Esophagus squamous epithelium (tissue), 5 donors: Measurements from ENCODE around the gene ACSF2. TPM values are rescaled to one million over a fixed set of nuclear protein-coding genes. Genes with fewer than 3 reads are reported as not detected.

Experiments
- DNase-seq: peaks from one replicate; lab custom pipeline; 2025; lab: John Stamatoyannopoulos, UW
- H3K27ac ChIP-seq, 4 donors: fragments of 200-600 bp; sonication (generic); one replicate each; pipeline ENCODE4 v1.5.1; 2016 to 2019; ENCODE audit warnings: mild to moderate bottlenecking in 1 of 4
- H3K27me3 ChIP-seq, 4 donors: fragments of 200-600 bp; sonication (generic); 1 replicate in 3 of 4; 2 replicates in 1 of 4; pipeline versions ENCODE4 v1.5.1 to v1.6.0; 2017 to 2021; ENCODE audit warnings: antibody characterized with exemption in 1 of 4
- H3K36me3 ChIP-seq, 3 donors: fragments of 200-600 bp; sonication (generic); one replicate each; pipeline ENCODE4 v1.5.1; 2016 to 2019
- H3K4me1 ChIP-seq, 3 donors: fragments of 200-600 bp; sonication (generic); one replicate each; pipeline ENCODE4 v1.5.1; 2017 to 2019
- H3K4me3 ChIP-seq, 4 donors: fragments of 200-600 bp; sonication (generic); 1 replicate in 3 of 4; 2 replicates in 1 of 4; pipeline ENCODE4 v1.5.1; 2016 to 2019; ENCODE audit warnings: mild to moderate bottlenecking in 2 of 4, moderate library complexity in 1 of 4
- H3K9me3 ChIP-seq, 3 donors: fragments of 200-600 bp; sonication (generic); one replicate each; pipeline ENCODE4 v1.5.1; 2016 to 2019
- POLR2A ChIP-seq, 4 donors: fragments of 450-650 bp; IDR thresholded peaks; one replicate each; pipeline ENCODE4 v1.6.1; 2017; ENCODE audit warnings: antibody characterized with exemption in 4 of 4, mild to moderate bottlenecking in 4 of 4, moderate library complexity in 3 of 4
- WGBS, 2 donors: methylation state at CpG; one replicate each; pipeline ENCODE4 v1.1.5; 2018; 5-methylcytosine and 5-hydroxymethylcytosine counted together
- intact Hi-C: fragments of 100-400 bp; cut with DNase I; formaldehyde crosslinking; loops from one replicate; pipeline ENCODE4 v1.15.0; 2022
- total RNA-seq, 4 donors: library from RNA; depleted of rRNA; stranded (reverse); fragments of >200 nt; gene quantifications; one replicate each; pipeline ENCODE4 v1.1.0, GENCODE V29; 2016
- TF ChIP-seq, protein P1 (sequence below), 6 experiments: fragments of 450-650 bp in 4 of 6; fragments of 200-600 bp in 2 of 6; sonication (generic) in 2 of 6; IDR thresholded peaks; one replicate each; pipeline ENCODE4 v1.5.1; 2016 to 2019; ENCODE audit warnings: antibody characterized with exemption in 6 of 6, mild to moderate bottlenecking in 4 of 6, moderate library complexity in 4 of 6
- donor health status: DM: yes; HTN: yes; CAD: no.

ACSF2 gene, protein sequence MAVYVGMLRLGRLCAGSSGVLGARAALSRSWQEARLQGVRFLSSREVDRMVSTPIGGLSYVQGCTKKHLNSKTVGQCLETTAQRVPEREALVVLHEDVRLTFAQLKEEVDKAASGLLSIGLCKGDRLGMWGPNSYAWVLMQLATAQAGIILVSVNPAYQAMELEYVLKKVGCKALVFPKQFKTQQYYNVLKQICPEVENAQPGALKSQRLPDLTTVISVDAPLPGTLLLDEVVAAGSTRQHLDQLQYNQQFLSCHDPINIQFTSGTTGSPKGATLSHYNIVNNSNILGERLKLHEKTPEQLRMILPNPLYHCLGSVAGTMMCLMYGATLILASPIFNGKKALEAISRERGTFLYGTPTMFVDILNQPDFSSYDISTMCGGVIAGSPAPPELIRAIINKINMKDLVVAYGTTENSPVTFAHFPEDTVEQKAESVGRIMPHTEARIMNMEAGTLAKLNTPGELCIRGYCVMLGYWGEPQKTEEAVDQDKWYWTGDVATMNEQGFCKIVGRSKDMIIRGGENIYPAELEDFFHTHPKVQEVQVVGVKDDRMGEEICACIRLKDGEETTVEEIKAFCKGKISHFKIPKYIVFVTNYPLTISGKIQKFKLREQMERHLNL
- total RNA-seq = 10 to 100 TPM in 3 of 4 donors, 1 to 10 TPM in 1; 7.0 to 26.3 (median 19.0) TPM

DNA sequence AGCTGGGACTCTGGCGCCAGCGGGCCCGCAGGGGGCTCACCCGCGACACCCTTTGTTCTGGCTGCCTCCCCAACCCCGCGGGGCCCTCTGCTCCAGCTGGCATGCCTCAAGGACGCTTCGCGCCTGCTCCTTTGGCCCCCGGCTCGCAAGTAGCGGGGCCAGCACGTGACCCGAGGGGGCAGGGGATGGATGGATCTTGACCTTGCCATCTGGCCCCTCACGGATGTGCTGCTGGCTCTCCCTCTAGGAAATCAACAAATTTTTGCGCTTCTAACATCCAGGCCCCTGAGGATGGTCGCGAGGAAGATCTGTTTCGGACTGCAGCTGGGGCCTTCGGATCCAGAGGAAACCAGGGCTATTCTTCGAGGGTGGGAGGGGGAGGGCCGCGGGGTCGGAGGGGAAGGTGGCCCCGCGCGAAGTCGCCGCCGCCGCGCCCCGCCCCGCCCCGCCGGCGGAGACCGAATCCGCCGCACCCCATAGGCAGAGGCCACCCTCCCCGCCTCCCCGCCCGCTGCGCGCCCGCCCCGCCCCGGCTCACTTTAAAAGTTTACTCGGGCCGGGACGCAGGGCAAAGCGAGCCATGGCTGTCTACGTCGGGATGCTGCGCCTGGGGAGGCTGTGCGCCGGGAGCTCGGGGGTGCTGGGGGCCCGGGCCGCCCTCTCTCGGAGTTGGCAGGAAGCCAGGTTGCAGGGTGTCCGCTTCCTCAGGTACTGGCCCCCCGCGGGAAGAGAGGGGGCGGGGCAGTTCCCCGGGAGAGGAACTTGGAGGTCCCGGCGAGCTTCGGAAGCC is at the start of gene ACSF2:
Gene ACSF2 (plus strand): TSS at position 537 of the 790 bp plus-strand sequence. CDS start 44 bp downstream, at position 581.
- Histone ChIP-seq H3K36me3 (no peaks in the 10 kb centered on the region), H3K27ac (peak within 1 kb of the TSS; percentile 75 to 91 (median 88)), H3K4me1 (peaks cover 23 to 90% (median 41%) of the 10 kb centered on the region in 3 donors), H3K27me3 (no peaks in the 10 kb centered on the region), H3K4me3 (peak within 1 kb of the TSS; percentile 42 to 87 (median 65)), H3K9me3 (no peaks in the 10 kb centered on the region)
- TF ChIP-seq POLR2A (IDR thresholded peaks at IDR 0.05) = peak in 2 of 4 donors; percentile 55 to 74
- TF ChIP-seq, protein P1, sequence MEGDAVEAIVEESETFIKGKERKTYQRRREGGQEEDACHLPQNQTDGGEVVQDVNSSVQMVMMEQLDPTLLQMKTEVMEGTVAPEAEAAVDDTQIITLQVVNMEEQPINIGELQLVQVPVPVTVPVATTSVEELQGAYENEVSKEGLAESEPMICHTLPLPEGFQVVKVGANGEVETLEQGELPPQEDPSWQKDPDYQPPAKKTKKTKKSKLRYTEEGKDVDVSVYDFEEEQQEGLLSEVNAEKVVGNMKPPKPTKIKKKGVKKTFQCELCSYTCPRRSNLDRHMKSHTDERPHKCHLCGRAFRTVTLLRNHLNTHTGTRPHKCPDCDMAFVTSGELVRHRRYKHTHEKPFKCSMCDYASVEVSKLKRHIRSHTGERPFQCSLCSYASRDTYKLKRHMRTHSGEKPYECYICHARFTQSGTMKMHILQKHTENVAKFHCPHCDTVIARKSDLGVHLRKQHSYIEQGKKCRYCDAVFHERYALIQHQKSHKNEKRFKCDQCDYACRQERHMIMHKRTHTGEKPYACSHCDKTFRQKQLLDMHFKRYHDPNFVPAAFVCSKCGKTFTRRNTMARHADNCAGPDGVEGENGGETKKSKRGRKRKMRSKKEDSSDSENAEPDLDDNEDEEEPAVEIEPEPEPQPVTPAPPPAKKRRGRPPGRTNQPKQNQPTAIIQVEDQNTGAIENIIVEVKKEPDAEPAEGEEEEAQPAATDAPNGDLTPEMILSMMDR (IDR thresholded peaks at IDR 0.05) = no peak
- peak; percentile 38 for DNase-seq
- intact Hi-C loops = no loop called here
- WGBS, 2 donors = 0 to 1% methylated on average over 3 to 24 of the region's 70 CpGs

DNA sequence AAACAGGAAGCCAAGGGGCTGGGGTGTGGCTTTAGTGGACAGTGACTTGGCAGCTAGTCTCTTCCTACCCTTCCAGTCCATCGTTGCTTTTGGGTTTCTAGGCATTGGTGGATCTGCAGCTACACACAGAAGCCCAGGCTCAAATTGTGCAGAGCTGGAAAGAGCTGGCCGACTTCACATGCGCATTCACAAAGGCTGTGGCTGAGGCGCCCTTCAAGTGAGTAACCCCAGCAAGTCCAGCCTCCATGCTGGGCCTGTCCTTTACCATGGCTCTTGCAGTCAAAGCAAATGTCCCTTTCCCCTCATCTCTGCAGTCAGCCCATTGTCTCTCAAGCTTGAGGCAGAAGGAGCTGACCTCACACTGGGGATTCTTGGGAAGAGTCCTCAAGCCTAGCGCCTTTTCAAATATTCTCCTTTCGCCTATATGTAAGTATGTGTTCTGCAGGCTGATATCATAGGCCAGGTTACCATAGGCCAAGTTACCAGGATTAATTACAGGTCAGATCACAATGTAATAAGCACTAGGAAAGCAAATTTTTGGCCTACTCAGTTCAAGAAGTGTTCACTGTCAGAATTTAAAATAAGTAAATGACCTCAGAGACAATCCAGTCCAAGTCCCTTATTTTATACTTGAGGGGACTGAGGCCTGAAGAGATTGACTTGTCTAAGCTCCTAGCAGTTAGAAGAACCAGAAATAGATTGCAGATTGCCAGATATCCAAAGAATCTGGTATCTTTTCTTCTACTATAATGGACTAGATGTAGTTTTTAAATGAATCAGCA is 46.5 kb upstream of the ACSF2 start:
- H3K4me3 ChIP-seq = no peak overlapping the region
- H3K4me1 ChIP-seq = no peaks in the 10 kb centered on the region
- intact Hi-C loops = no loop called here
- TF ChIP-seq, protein P1 (IDR thresholded peaks at IDR 0.05) = no peak
- TF ChIP-seq POLR2A (IDR thresholded peaks at IDR 0.05) = no peak
- peaks cover 25 to 53% (median 31%) of the 10 kb centered on the region in 3 donors for H3K36me3 ChIP-seq
- H3K27ac ChIP-seq = no peak overlapping the region
- H3K27me3 ChIP-seq = no peaks in the 10 kb centered on the region
- no peaks in the 10 kb centered on the region for H3K9me3 ChIP-seq
- DNase-seq = no peak
- WGBS, 2 donors = 83 to 88% methylated on average over 5 of the region's 6 CpGs

DNA sequence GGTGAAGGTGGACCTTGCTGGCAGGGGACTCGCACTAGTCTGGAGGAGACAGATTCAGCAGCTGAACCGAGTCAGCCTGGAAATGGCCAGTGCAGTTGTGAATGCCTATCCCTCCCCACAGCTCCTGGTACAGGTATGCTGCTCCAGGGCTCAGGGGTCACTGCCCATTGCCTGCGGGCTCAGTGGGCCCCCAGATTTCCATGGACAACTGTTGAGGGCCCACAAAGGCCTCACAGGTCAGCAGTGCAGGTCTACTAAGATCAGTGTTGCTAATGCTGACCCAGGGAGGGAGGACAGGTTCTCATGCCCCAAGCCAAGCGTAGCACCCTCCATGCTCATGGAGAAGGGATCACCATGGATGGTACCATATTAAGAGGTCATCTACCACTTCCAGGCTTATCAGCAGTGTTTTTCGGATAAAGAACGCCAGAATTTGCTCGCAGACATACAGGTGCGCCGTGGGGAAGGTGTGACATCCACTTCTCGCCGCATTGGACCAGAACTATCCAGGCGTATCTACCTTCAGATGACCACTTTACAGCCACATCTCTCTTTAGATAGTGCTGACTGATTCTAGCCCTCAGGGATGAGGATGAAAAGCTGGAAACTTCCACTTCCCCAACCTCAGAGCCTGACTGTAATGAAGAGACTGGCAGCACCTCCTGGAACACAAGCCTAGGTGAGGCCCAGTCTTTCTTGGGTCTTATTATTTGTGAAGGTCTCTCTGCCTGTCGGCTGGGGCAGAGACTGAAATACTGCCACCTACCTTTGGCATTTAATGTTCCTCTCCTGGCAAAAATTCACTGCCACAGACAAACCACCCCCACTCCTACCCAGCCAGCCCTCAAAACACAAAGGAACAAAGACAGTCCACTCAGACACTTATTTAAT is 45.4 kb upstream of the ACSF2 start:
- H3K9me3 ChIP-seq = no peaks in the 10 kb centered on the region
- H3K36me3 ChIP-seq = peaks cover 33 to 63% (median 40%) of the 10 kb centered on the region in 3 donors
- no peak overlapping the region for H3K27ac ChIP-seq
- TF ChIP-seq, protein P1 (IDR thresholded peaks at IDR 0.05) = peak in 2 of 6 experiments; percentile 8 to 22
- TF ChIP-seq POLR2A (IDR thresholded peaks at IDR 0.05) = no peak
- 88 to 93% methylated on average over 9 to 12 of the region's 13 CpGs for whole genome bisulfite sequencing, 2 donors
- intact Hi-C loops = no loop called here
- no peaks in the 10 kb centered on the region for H3K4me1 ChIP-seq
- no peak for DNase-seq
- H3K27me3 ChIP-seq = no peaks in the 10 kb centered on the region
- H3K4me3 ChIP-seq = no peak overlapping the region

DNA sequence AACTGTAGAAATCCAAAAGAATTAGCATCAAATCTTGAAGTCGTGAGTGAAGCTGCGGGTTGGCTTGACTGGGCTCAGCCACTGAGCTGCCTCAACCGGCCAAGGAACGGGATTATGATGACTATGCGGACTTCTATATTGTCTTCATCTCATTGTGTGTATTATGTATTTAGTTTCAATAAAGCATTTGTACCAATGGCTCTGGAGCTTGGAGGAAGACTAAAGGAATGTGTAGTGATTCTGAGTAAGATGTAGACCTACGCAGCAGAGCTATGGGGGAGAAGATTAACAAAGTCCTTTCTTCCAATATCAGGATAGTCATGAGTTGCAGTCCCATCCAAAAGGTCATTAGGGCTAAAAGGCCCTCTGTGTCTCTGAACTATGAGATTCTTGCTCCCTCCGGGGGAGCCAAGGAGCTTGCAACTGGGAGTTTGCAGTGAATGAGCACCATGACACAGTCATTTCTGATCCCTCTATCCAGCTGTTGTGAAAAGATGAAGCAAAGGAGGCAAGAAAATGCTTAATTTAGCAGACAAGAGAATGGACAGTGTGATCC is 44.7 kb upstream of the ACSF2 start:
- H3K9me3 ChIP-seq = no peaks in the 10 kb centered on the region
- WGBS, 2 donors = 78 to 89% methylated on average over 7 of the region's 7 CpGs
- no peaks in the 10 kb centered on the region for H3K4me1 ChIP-seq
- intact Hi-C loops = no loop called here
- TF ChIP-seq POLR2A (IDR thresholded peaks at IDR 0.05) = no peak
- TF ChIP-seq, protein P1 (IDR thresholded peaks at IDR 0.05) = no peak
- H3K4me3 ChIP-seq = no peak overlapping the region
- DNase-seq = no peak
- no peak overlapping the region for H3K27ac ChIP-seq
- peaks cover 34 to 71% (median 42%) of the 10 kb centered on the region in 3 donors for H3K36me3 ChIP-seq
- H3K27me3 ChIP-seq = no peaks in the 10 kb centered on the region
